ENCODE results near the gene ARHGAP23. TPM values are rescaled to one million over a fixed set of nuclear protein-coding genes. Genes with fewer than 3 reads are reported as not detected.
"Not testable (repeated sequence)": the region's sequence is repeated elsewhere in the genome, so short reads cannot be mapped to it uniquely, and the experiment has no call there.

ARHGAP23 gene
- total and polyA plus RNA-seq, 2 experiments from 2014 or later, result 21.4 to 150 TPM

- H3K27ac Mint-ChIP-seq, ATAC-seq: not testable (repeated sequence)
These were observed 99.9 kb downstream of the ARHGAP23 start for GRCh38 chr17:38528141-38528540.

GRCh38 chr17:38530856-38531255 lies 102.6 kb downstream of the ARHGAP23 start:
- not testable (repeated sequence) for H4K20me1 ChIP-seq (replicated peaks; ENCODE audit: insufficient read depth); H2AFZ ChIP-seq; ATAC-seq; DNase-seq (ENCODE audit: low spot score); H3K9me3 Mint-ChIP-seq; H3K36me3 ChIP-seq (ENCODE audit: insufficient read depth); H3K4me2 ChIP-seq; H3K27me3 ChIP-seq (ENCODE audit: insufficient read depth); H3K4me3 ChIP-seq; H3K36me3 Mint-ChIP-seq (ENCODE audit: low read depth); H3K27ac Mint-ChIP-seq; H3K79me2 ChIP-seq (replicated peaks; ENCODE audit: insufficient read depth); H3K9me2 ChIP-seq (ENCODE audit: insufficient read depth); H3K27ac ChIP-seq (ENCODE audit: low read depth); H3F3A ChIP-seq (replicated peaks; ENCODE audit: low read depth)
- peaks cover 27% of the 10 kb centered on the region for H3K4me1 ChIP-seq (ENCODE audit: insufficient read depth)
- H3K4me3 Mint-ChIP-seq, result peak overlapping the region; percentile 15; the same call in 1 of the 3 replicates
- peaks cover 42% of the 10 kb centered on the region for H3K4me1 Mint-ChIP-seq
- peaks cover 34% of the 10 kb centered on the region for H3K27me3 Mint-ChIP-seq (ENCODE audit: insufficient read depth, low read depth, poor library complexity)

More at GRCh38 chr17:38528141-38528540, 99.9 kb downstream of the ARHGAP23 start:
- H3K9me3 Mint-ChIP-seq; H3K4me3 ChIP-seq; H3K27ac ChIP-seq (ENCODE audit: low read depth); DNase-seq (ENCODE audit: low spot score); H4K20me1 ChIP-seq (replicated peaks; ENCODE audit: insufficient read depth); H3F3A ChIP-seq (replicated peaks; ENCODE audit: low read depth); H3K36me3 Mint-ChIP-seq (ENCODE audit: low read depth); H2AFZ ChIP-seq; H3K27me3 ChIP-seq (ENCODE audit: insufficient read depth); H3K9me2 ChIP-seq (ENCODE audit: insufficient read depth); H3K4me2 ChIP-seq; H3K4me3 Mint-ChIP-seq; H3K79me2 ChIP-seq (replicated peaks; ENCODE audit: insufficient read depth); H3K36me3 ChIP-seq (ENCODE audit: insufficient read depth): not testable (repeated sequence)
- peak in 1 of 2 experiments; percentile 12; a peak in 1 of 4 replicates for TF ChIP-seq CTCF (conservative IDR thresholded peaks at IDR 0.05; ENCODE audit: low read depth in 2 of 2)
- peaks cover 33% of the 10 kb centered on the region for H3K4me1 Mint-ChIP-seq
- H3K4me1 ChIP-seq (ENCODE audit: insufficient read depth), result peaks cover 16% of the 10 kb centered on the region
- H3K27me3 Mint-ChIP-seq (ENCODE audit: insufficient read depth, low read depth, poor library complexity), result peaks cover 18% of the 10 kb centered on the region

- Mint-ChIP-seq H3K27ac (peak overlapping the region; percentile 13; the same call in 1 of the 2 replicates), H3K4me3 (peak overlapping the region; percentile 55), H3K27me3 (ENCODE audit: insufficient read depth, low read depth, poor library complexity) (peaks cover 42% of the 10 kb centered on the region), H3K4me1 (peaks cover 46% of the 10 kb centered on the region)
- not testable (repeated sequence) for H2AFZ ChIP-seq; H3K27ac ChIP-seq (ENCODE audit: low read depth); DNase-seq (ENCODE audit: low spot score); ATAC-seq; H3K79me2 ChIP-seq (replicated peaks; ENCODE audit: insufficient read depth); H3K9me2 ChIP-seq (ENCODE audit: insufficient read depth); H3F3A ChIP-seq (replicated peaks; ENCODE audit: low read depth); H3K27me3 ChIP-seq (ENCODE audit: insufficient read depth); H3K9me3 Mint-ChIP-seq; H3K36me3 Mint-ChIP-seq (ENCODE audit: low read depth); H4K20me1 ChIP-seq (replicated peaks; ENCODE audit: insufficient read depth); H3K36me3 ChIP-seq (ENCODE audit: insufficient read depth); H3K4me3 ChIP-seq
- Histone ChIP-seq H3K4me2 (peak overlapping the region; percentile 62), H3K4me1 (ENCODE audit: insufficient read depth) (peaks cover 27% of the 10 kb centered on the region)
These were observed 103.5 kb downstream of the ARHGAP23 start for GRCh38 chr17:38531761-38532160.

- Mint-ChIP-seq H3K9me3 (no peaks in the 10 kb centered on the region; the same call in 2 of the 3 replicates), H3K4me3 (peak overlapping the region; percentile 55; the same call in 1 of the 3 replicates), H3K27me3 (ENCODE audit: insufficient read depth, low read depth, poor library complexity) (peaks cover 44% of the 10 kb centered on the region), H3K27ac (no peak overlapping the region), H3K36me3 (ENCODE audit: low read depth) (no peaks in the 10 kb centered on the region), H3K4me1 (peaks cover 46% of the 10 kb centered on the region)
- Histone ChIP-seq H3K4me1 (ENCODE audit: insufficient read depth) (peaks cover 27% of the 10 kb centered on the region), H3F3A (replicated peaks; ENCODE audit: low read depth) (0 out of 2 replicates have a peak, but pooled peaks cover 7% of the 10 kb centered on the region), H3K4me2 (no peak overlapping the region), H2AFZ (peak overlapping the region; percentile 52; the same call in 1 of the 2 replicates), H3K36me3 (ENCODE audit: insufficient read depth) (no peaks in the 10 kb centered on the region), H3K27me3 (ENCODE audit: insufficient read depth) (no peaks in the 10 kb centered on the region), H4K20me1 (replicated peaks; ENCODE audit: insufficient read depth) (no peaks in the 10 kb centered on the region; the same call in 1 of the 2 replicates), H3K9me2 (ENCODE audit: insufficient read depth) (no peaks in the 10 kb centered on the region), H3K4me3 (no peak overlapping the region), H3K79me2 (replicated peaks; ENCODE audit: insufficient read depth) (no peaks in the 10 kb centered on the region), H3K27ac (ENCODE audit: low read depth) (no peak overlapping the region)
- TF ChIP-seq REST (IDR thresholded peaks at IDR 0.05; ENCODE audit: unreplicated experiment), result no peak
- DNase-seq (ENCODE audit: low spot score) (no peak), ATAC-seq (no peak; the same call in 2 of the 3 replicates)
These were observed 104.2 kb downstream of the ARHGAP23 start for GRCh38 chr17:38532451-38532850.

Data from GM23338 (cell line).